SK-N-DZ (cell line): ENCODE results near the gene SLC8A2.

ENCODE experiments used
- DNase-seq: peaks from one replicate; pipeline ENCODE4 v3.0.0-alpha.2; 2015; ENCODE audit warnings: low spot score

The SLC8A2 gene

DNA sequence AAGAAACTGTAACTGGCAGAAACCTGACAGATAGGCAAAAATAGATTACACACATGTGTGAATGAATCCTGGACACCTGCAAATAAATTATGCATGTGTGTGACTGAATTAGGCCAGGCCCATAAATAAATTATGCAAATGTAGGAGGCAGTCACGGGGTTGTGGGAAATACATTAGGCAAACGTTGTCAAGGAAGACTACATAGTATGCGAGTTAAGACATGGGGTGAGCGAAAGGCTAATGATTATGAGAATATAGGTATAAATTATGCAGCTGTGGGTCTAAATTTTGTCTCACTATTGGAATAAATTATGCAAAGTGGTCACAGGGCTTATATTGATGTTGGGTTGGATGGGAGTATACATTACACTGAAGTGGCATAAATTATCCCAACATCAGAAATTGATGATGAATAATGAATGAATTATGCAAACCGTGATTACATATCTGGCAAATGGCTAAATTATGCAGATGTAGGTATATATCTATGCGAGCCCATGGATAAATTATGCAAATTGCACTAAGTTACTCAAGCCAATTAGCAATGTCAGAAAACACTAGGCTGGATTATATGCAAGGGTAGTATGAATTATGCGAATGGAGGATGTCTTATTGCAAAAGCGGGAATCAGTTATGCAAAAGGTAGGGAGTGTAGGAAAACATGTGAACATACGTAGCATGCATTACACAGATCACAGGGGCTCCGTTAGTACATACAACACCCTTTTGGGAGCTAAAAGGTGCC is 6.8 kb downstream of the SLC8A2 start:
- DNase-seq, result no peak

DNA sequence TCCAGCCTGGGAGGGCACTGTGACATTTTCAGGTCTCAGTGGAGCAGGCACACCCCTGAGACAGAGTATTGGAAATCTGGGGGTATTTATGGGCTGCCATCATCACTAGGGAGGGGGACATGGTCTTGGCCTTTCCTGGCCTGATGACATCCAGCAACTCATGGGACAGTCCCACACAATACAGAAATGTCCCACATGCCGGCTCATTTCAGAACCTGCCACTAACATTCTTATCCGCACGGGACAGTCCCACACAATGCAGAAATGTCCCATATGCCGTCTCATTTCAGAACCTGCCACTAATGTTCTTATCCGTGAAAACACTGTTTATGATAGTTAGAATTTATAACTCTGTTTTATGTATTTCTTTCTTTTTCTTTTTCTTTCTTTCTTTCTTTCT is 9.8 kb downstream of the SLC8A2 start:
- no peak for DNase-seq

DNA sequence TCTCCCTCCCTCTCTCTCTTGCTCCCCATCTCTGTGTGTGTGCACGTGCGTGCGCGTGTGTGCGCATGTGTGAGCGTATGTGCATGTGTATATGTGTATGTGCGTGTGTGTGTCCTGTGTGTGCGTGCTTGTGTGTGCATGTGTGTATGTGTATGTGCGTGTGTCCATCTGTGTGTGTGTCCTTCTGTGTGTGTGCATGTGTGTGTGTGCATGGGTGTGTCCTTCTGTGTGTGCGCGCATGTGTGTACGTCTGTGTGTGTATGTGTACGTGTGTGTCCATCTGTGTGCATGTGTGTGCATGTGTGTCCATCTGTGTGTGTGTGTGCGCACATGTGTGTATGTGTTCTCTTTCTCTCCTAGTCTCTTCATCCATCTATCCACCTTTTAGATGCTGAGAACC is 12.2 kb downstream of the SLC8A2 start:
- no peak for DNase-seq

GRCh38 chr19:47458672-47459071 is 13.0 kb downstream of the SLC8A2 start:
- no peak for DNase-seq

DNA sequence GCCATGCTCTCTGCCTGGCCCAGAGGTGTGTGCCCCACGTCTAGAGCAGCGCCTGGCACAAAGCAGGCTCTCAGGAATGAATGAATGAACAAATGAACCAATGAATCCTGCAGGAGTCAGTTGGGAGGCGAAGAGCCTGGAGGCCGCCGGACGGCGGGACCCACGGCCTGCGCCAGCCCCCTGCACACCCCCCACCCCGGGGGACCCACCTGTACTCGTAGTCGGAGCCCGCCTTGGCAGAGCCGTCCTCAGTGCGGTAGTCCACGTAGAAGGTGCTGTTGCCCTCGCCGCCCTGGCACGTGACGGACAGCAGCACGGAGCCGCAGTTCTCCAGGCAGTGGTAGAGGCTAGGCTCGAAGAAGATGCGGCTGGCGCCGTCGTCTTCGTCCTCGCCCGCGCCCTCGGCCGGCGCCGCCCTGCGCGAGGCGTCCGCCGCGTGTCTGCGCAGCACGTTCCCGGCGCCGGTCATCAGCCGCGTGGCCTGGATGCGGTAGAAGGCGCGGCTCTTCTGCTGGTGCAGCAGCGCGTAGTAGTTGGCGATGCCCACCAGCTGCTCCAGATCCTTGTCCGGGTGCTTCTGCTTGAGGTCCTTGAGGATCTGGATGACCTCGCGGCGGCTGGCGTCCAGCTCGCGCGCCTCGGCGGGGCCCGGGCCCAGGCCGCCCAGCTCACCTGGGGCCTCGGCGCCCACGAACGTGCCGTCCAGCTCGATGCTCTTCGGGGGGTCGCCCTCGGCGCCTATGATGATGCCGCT is 14.8 kb downstream of the SLC8A2 start:
- DNase-seq, result no peak

- no peak for DNase-seq
Measured at GRCh38 chr19:47450478-47450877, 21.2 kb downstream of the SLC8A2 start.

- no peak for DNase-seq
Measured at GRCh38 chr19:47448360-47448727, 23.3 kb downstream of the SLC8A2 start.

GRCh38 chr19:47447470-47448359 is 24.0 kb downstream of the SLC8A2 start:
- DNase-seq, result peak; percentile 65

DNA sequence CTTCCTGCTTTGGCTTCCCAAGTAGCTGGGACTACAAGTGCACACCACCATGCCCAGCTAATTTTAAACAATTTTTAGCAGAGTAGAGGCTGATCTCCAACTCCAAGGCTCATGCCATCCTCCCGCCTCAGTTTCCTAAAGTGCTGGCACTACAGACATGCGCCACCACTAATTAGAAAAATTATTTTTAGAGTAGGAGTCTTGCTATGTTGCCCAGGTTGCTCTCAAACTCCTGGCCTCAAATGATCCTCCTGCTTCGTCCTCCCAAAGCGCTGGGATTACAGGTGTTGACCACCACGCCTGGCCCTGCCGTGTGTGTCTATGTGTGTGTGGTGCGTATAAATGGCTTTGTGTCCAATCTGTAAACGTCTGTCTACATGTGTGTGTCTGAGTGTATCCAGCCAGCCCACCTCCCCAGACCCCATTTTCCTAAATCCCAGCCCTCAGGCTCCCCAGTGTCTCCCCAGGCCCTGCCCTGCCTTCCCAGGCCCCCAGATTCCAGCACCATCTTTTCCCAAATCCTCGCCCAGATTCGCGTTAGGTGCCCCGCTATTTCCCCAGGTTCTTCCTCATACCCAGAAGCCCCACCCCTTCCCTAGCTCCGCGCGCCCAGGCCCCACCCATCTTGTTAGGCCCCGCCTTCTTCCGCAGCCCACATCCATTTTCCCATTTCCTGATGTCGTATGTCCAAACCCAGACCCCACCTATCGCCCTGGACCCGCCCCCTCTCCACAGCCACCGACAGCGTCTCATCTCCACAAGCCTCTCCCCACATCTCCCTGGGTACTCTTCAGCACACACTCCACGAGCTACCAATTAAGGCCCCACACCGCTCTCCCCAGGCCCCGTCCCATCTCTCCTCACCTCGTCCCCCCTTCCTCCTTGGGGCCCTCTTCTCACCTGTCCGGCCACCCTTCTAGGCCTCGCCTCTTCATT is 24.9 kb downstream of the SLC8A2 start:
- peak; percentile 43 for DNase-seq

DNA sequence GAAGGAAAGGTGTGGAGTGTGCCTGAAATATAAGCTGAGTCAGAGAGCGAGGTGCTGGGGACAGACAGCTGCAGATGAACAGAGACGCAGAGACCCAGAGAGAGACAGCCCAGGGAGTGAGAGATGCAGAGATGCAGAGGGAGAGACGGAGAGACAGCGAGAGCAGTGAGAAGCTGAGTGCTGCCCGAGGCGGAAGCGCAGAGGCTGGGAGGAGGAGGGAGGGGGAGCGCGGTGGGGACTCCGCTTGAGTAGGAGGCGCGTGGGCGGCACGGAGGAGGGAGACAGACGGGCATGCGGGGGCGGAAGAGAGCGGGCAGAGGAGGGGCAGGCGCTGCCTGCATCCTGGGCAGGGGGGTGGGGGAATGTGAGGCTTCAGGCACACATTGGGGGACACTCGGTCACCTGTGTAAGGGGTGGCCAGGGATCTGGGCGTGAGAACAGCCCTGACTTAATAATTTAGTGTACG is 25.7 kb downstream of the SLC8A2 start:
- DNase-seq, result no peak

DNA sequence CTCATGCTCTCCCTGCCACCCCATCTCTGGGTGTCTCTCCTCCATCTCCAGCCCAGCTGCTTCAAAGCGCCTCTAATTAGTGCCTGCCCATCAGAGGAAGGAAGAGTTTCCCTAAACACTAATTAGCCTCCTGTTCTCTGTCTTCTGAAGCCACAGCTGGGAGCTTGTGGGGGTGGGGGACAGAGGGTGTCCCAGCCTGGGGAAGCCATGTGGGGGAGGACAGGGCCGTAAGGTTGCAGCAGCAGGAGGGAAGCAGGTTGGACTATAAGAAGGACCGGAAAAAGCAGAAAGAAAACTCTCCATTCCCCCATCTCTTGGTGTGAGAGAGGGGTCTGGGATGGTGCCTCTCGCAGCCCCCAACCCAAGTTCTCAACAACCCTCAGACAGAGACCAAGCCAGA is 26.2 kb downstream of the SLC8A2 start:
- DNase-seq, result no peak

GRCh38 chr19:47444388-47444821 is 27.3 kb downstream of the SLC8A2 start:
- DNase-seq, result no peak

DNA sequence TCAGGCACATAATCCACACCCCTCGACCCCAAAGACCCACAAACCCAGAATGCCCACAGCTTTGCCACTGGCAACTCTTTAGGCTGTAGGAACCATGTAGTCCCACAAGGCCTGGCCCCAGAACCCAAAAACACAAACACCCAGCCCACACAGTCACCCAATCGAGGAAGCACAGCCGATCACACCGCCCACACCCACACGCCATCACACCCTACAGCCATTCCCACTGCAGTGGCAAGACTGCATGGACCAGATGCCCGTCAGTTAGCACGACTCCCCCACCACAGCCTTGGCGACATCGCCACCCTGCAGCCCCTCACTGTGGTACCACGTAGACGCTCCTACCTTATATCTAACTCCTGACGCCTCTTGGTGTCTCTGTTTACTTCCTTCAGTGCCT is 28.4 kb downstream of the SLC8A2 start:
- no peak for DNase-seq

GRCh38 chr19:47438793-47439220 is 32.9 kb downstream of the SLC8A2 start:
- no peak for DNase-seq

DNA sequence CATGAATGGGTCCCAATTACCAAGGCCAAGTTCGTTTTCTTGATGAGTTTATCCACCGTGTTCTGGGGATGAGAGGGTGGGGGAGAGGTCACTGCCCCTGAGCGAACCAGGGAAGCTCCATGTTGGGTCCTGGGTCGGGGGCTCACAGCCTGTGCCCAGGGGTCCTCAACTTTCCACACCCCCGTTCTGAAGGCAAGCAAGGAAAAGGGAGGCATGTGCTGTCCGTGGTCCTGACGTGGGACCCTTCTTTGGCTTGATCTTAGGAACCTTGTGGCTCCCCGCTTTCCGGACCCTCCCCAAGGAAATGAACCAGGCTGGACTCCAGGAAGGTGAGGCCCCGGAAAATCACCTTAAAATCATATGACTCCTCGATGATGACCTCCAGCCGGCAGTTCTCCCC is 34.2 kb downstream of the SLC8A2 start:
- DNase-seq, result no peak

DNA sequence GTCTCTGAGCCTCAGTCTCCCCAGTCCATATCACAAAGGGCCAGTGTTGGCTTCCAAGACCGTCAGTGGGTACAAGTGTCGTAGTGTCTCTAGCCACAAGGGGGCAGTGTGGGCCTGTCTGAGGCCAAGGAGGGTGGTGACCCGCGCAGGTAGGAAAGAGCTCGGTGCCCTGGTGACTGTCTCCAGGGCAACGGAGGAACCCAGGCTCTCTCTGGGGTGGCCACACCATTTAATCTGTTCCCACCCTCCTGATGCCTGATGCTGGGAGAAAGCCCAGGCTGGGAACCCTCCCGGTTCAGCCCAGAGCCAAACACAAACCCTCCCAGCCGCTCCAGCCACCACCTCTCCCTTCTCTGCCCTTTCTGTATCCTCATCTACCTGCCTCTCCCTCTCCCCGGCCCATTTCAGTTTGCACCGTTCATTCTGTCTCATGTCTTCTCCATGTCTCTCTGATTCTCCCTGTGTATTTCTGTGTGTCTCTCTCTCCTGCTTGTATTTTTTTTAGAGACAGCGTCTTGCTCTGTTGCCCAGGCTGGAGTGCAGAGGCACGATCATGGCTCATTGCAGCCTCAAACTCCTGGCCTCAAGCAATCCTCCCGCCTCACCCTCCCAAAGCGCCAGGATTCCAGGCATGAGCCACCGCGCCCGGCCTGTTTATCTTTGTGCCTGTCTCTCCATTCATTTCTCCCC is 34.8 kb downstream of the SLC8A2 start:
- peak; percentile 60 for DNase-seq

- no peak for DNase-seq
Measured at GRCh38 chr19:47435883-47436417, 35.7 kb downstream of the SLC8A2 start.

GRCh38 chr19:47435196-47435595 is 36.5 kb downstream of the SLC8A2 start:
- no peak for DNase-seq

DNA sequence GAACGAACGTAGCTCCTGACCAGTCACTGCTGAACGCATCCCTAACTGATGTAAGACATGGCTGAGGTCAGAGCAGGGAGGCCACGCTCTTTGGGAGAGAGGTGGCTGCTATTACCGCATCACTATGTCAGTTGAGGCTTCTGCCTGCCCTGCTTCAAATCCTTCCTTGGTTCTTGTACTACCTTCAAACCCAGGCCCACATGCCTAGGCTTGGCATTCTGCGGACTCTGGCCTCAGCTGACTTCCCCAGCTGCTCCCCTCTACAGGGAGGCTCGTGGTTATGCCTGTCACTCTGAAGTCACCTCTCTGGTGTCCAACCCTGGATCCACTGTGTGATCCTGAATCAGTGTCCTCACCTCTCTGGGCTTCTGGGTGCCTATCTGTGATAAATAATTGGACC is 37.6 kb downstream of the SLC8A2 start:
- no peak for DNase-seq

DNA sequence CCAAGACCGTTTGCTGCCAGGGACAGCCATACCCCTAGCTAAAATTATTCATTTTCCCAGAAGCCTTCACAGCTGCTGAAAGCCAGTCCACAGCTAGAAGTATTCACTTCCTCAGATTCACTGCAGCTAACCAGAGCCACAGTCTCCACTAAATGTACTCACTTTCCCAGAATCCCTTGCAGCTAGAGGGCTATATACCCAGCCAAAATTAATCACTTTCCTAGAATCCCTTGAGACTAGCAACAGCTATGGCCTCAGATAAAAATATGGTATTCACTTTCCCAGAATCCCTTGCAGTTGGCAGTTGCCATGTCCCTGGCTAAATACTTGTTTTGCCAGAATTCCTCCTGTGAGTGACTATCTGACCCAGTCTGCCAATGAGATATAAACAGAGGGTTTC is 38.6 kb downstream of the SLC8A2 start:
- DNase-seq, result no peak
